Tibial nerve (tissue), 4 donors: ENCODE results near the gene TAAR8.

ENCODE experiments used
- EP300 ChIP-seq, 2 donors: sonication (generic); formaldehyde crosslinking; IDR thresholded peaks; one replicate each; pipeline ENCODE4 v1.6.1; 2017; ENCODE audit warnings: antibody characterized with exemption in 2 of 2, mild to moderate bottlenecking in 1 of 2
- POLR2A ChIP-seq, 2 donors: fragments of 450-650 bp; IDR thresholded peaks; one replicate each; pipeline ENCODE4 v1.6.1; 2017; ENCODE audit warnings: antibody characterized with exemption in 2 of 2, mild to moderate bottlenecking in 2 of 2, moderate library complexity in 2 of 2
- TF ChIP-seq, protein P1 (sequence below), 5 experiments: fragments of 200-600 bp in 3 of 5; fragments of 450-650 bp in 2 of 5; sonication (generic) in 3 of 5; IDR thresholded peaks; one replicate each; pipeline ENCODE4 v1.5.1; 2016 to 2019; ENCODE audit warnings: antibody characterized with exemption in 5 of 5, mild to moderate bottlenecking in 3 of 5, moderate library complexity in 2 of 5

- TF ChIP-seq, protein P1, sequence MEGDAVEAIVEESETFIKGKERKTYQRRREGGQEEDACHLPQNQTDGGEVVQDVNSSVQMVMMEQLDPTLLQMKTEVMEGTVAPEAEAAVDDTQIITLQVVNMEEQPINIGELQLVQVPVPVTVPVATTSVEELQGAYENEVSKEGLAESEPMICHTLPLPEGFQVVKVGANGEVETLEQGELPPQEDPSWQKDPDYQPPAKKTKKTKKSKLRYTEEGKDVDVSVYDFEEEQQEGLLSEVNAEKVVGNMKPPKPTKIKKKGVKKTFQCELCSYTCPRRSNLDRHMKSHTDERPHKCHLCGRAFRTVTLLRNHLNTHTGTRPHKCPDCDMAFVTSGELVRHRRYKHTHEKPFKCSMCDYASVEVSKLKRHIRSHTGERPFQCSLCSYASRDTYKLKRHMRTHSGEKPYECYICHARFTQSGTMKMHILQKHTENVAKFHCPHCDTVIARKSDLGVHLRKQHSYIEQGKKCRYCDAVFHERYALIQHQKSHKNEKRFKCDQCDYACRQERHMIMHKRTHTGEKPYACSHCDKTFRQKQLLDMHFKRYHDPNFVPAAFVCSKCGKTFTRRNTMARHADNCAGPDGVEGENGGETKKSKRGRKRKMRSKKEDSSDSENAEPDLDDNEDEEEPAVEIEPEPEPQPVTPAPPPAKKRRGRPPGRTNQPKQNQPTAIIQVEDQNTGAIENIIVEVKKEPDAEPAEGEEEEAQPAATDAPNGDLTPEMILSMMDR (IDR thresholded peaks at IDR 0.05), result no peak
- TF ChIP-seq POLR2A (IDR thresholded peaks at IDR 0.05), result no peak
- no peak for TF ChIP-seq EP300 (IDR thresholded peaks at IDR 0.05)
These were observed 26.0 kb upstream of the TAAR8 start for GRCh38 chr6:132526461-132526860.
